NCI-H1417 (cell line): ENCODE data around the gene RNF157.
"Not testable (repeated sequence)": the region's sequence is repeated elsewhere in the genome, so short reads cannot be mapped to it uniquely, and the experiment has no call there.

Source experiments
- DNase-seq, 3 experiments: peaks; one replicate each; lab custom pipeline; 2025; lab: John Stamatoyannopoulos, UW

Gene RNF157

GRCh38 chr17:76189741-76190140 lies 50.6 kb downstream of the RNF157 start:
- DNase-seq = no peak

GRCh38 chr17:76189247-76189646 lies 51.0 kb downstream of the RNF157 start:
- DNase-seq = no peak

- no peak for DNase-seq
Measured at GRCh38 chr17:76188213-76189016, 51.9 kb downstream of the RNF157 start.

GRCh38 chr17:76186774-76187173 lies 53.5 kb downstream of the RNF157 start:
- not testable (repeated sequence) for DNase-seq

DNA sequence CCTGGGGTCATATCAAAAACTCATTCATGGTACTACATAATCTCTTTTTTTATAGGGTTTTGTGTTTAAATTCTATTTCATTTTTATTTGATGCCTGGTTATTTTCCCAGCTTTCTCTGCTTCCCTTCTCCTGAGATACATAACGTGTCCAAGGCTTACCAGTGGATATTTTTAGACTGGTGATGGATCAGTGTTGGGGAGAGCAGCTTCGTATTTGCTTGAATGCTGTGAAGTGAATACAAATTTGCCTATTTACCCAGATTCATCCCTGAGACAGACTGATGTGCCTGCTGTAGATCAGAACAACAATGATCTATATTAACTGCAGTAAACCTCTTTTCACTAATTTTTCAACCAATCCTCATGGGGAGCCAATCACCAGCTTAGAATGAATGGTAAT lies 56.0 kb downstream of the RNF157 start:
- no peak for DNase-seq

GRCh38 chr17:76182016-76182764 lies 58.1 kb downstream of the RNF157 start:
- DNase-seq = peak; percentile 79 to 92 (median 80)

- DNase-seq = no peak
Measured at GRCh38 chr17:76179496-76180467, 60.5 kb downstream of the RNF157 start.

- no peak for DNase-seq
Measured at GRCh38 chr17:76178124-76178523, 62.2 kb downstream of the RNF157 start.

DNA sequence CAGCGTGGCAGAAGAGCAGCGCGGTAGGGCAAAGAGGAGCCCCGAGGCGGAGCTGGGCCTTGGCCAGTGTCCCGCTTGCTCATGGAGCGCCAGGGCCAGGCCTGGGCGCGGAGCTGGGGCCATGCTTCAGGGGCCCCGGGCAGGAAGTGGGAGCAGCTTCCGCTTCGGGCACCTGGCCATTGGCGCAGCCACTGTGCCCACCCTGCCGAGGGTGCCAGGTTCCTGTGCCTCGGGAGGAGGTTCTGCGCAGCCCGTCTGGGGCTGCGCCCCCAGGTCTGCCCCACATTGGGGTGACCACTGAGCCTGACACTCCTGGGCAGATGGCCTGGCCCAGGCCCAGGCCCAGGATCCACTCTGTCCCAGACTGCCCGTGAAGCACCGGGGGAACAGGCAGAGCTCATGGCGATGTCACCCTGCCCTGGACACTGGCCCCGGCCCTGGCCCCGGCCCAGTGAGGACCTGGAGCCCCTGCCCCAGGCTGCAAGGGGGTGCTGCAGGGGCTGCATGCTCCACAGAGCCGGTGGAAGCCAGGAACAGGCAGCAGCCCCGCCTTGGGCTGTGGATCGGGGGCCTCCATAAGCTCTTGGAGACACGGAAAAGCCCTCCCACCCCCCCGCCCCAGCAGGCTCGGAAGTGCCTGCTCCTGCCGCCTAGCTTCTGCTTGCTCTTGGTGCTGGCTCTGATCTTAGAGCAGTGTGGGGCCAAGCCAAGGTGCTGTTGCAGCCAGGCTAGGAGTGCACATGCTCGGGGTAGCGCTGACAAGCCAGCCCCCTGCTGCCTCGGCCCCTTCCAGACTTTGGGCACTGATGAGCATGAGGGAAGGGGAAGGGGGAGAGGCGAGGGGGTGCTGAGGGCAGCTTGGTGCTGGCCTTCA lies 63.4 kb downstream of the RNF157 start:
- no peak for DNase-seq

DNA sequence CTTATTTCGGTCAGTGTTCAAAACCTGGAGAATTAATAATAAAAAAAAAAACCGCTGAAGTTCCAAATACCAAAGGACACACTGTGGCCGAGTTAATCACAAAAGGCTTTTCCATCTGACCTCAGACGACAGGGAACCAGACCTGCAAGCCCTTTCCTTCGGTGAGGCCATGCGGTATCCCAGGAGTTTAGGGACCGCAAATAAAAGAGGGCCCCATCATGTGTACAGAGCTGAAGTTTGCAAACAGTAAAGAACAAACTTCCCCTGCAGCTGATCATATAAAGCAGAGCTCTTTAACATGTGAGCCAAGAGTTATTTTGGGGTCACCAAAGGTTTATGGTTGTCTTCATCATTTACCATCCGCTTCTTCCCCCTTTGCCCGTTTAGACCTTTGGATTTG lies 66.3 kb downstream of the RNF157 start:
- no peak for DNase-seq

DNA sequence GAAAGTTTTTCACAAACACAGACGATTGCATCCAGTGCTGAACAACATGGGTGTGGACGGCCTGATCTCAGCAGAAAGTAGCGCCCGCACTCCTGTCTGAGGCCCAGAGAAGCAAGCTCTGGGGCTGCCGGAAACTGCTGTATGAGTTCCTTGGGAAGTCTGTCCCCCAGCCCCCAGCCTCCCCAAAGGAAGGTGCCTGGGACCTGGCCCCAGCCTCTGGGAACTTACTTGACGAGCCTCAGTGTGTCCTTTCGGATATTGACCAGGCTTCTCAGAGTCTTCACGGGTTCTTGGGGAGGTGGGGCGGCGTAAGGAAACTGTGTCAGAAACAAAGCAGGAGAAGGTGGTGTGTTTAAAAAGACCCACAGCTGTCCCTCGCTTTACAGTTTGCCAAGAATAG lies 66.8 kb downstream of the RNF157 start:
- no peak for DNase-seq

DNA sequence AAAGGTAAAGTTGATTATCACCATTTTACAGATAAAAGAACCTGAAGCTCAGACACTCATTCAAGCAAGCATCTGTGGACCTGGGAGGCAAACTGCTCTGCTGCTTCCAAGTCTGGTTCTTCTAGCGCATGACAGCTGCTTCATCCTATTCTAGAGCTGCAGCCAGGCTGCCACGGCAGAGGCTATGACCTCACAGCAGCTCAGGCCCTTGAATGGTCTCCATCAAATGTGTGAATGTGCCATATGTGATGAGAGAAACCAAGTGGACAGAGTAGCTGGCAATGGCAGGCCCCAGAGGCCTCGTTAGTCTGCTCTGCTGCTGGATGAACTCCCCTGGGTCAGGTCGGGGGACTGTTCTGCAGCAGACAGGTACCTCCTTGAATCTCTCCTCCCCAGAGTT lies 68.6 kb downstream of the RNF157 start:
- no peak for DNase-seq

- DNase-seq = no peak
Measured at GRCh38 chr17:76170114-76170513, 70.2 kb downstream of the RNF157 start.

DNA sequence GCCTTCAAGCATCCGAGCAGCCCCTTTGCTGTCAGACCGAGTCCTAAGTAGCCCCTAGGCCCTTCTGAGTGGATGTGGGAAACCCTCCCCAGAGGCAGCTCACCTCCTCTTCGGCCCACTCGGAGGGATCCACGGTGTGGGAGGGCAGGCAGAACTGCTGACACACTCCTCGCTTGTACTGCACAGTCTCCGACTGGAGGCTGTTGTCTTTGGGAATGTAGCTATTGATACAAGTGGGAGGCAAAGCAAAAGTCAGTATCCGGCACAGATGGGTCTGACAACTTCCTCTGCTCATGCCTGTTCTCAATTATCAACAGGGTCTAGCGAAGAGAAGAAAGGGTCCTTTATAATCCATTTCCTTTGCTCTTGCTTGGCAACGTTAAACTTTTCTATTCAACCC lies 73.4 kb downstream of the RNF157 start:
- no peak for DNase-seq

DNA sequence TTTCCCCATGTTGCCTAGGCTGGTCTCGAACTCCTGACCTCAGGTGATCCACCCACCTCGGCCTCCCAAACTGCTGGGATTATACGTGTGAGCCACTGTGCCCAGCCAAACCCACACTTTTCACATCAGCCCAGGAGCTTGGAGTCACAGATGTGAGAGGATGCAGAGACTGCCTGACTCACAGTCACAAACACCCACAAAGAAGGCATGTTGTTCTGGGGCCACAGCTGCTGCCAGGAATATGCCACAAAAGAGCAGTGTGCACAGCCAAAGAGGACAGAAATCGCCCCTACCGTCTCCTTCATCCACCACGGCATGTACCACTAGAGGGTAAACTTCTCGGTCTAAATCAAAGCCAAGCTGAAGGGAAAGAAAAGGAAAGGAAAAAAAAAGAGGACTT lies 74.1 kb downstream of the RNF157 start:
- no peak for DNase-seq

- DNase-seq = no peak
Measured at GRCh38 chr17:76164331-76164730, 76.0 kb downstream of the RNF157 start.

DNA sequence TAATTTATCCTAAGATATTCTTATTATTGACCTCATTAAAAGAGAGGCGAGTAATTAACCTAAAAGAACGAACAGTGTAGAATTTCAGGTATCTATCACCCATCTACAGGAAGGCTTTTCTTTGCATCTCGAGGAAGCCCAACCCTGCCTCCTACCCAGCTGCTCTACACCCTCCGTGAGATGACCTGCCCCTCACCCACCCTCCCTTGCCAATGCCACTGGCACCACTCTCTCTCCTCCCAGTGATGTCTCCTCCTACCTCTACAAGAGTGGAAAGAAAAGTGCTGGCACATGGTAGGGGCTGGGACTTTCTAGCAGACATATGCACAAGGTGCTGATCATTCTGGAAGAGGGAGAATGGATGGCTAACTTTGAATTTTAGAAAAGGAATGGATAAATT lies 76.4 kb downstream of the RNF157 start:
- DNase-seq = no peak

- DNase-seq = no peak
Measured at GRCh38 chr17:76161619-76162266, 78.5 kb downstream of the RNF157 start.

- no peak for DNase-seq
Measured at GRCh38 chr17:76160896-76161528, 79.3 kb downstream of the RNF157 start.

GRCh38 chr17:76159157-76159556 lies 81.1 kb downstream of the RNF157 start:
- no peak for DNase-seq
